ENCODE data around the gene B4GALNT4.
"Not testable (repeated sequence)": the region's sequence is repeated elsewhere in the genome, so short reads cannot be mapped to it uniquely, and the experiment has no call there.

Gene B4GALNT4

DNA sequence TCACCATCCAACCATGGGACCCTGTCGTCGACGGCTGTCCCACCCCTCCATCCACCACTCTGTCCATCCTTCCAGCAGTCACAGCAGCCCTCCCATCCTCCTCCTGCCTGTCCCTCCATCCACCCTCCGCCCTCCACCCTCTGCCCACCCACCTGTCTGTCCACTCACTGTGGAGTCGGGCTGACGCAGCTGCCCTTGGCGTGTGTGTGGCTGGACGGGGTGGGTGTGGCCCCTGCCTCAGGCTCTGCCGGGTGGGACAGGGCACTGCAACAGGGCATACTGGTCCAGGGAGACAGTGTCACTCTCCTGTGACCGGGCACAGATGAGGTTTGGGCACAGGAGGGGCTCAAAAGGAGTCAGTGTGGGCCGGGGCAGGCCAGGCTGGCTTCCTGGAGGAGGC is 26.6 kb downstream of the B4GALNT4 start:
- TF ChIP-seq, protein P1, sequence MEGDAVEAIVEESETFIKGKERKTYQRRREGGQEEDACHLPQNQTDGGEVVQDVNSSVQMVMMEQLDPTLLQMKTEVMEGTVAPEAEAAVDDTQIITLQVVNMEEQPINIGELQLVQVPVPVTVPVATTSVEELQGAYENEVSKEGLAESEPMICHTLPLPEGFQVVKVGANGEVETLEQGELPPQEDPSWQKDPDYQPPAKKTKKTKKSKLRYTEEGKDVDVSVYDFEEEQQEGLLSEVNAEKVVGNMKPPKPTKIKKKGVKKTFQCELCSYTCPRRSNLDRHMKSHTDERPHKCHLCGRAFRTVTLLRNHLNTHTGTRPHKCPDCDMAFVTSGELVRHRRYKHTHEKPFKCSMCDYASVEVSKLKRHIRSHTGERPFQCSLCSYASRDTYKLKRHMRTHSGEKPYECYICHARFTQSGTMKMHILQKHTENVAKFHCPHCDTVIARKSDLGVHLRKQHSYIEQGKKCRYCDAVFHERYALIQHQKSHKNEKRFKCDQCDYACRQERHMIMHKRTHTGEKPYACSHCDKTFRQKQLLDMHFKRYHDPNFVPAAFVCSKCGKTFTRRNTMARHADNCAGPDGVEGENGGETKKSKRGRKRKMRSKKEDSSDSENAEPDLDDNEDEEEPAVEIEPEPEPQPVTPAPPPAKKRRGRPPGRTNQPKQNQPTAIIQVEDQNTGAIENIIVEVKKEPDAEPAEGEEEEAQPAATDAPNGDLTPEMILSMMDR (IDR thresholded peaks at IDR 0.05): no peak
- no peak for TF ChIP-seq ZFX (IDR thresholded peaks at IDR 0.05; ENCODE audit: borderline replicate concordance)
- peak overlapping the region; percentile 91 for H3K27ac ChIP-seq

- TF ChIP-seq, protein P1 (IDR thresholded peaks at IDR 0.05): 0 out of 2 replicates have a peak, but pooled peaks have one; percentile 10
- TF ChIP-seq ZFX (IDR thresholded peaks at IDR 0.05; ENCODE audit: borderline replicate concordance): no peak
- no peak overlapping the region for H3K27ac ChIP-seq
Observed at GRCh38 chr11:396511-396947, 27.2 kb downstream of the B4GALNT4 start.

GRCh38 chr11:396948-397548 is 27.7 kb downstream of the B4GALNT4 start:
- no peak overlapping the region for H3K27ac ChIP-seq
- TF ChIP-seq, protein P1 (IDR thresholded peaks at IDR 0.05): no peak
- no peak for TF ChIP-seq ZFX (IDR thresholded peaks at IDR 0.05; ENCODE audit: borderline replicate concordance)

DNA sequence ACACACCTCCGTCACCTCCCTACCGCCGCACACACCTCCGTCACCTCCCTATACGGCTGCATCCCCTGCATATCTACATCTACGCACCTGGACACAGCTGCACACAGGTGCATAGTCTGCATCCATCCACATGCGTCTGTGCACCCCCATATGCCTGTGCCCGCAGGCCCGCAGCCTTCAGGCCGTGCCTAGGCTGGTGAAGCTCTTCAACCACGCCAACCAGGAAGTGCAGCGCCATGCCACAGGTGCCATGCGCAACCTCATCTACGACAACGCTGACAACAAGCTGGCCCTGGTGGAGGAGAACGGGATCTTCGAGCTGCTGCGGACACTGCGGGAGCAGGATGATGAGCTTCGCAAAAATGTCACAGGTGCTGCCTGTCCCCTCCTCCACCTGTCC is 29.5 kb downstream of the B4GALNT4 start:
- no peak overlapping the region for H3K27ac ChIP-seq

GRCh38 chr11:399731-400211 is 30.5 kb downstream of the B4GALNT4 start:
- TF ChIP-seq, protein P1 (IDR thresholded peaks at IDR 0.05): no peak
- TF ChIP-seq ZFX (IDR thresholded peaks at IDR 0.05; ENCODE audit: borderline replicate concordance): no peak
- H3K27ac ChIP-seq: no peak overlapping the region

More for the DNA sequence above, 29.5 kb downstream of the B4GALNT4 start:
- TF ChIP-seq ZFX (IDR thresholded peaks at IDR 0.05; ENCODE audit: borderline replicate concordance): no peak

- no peak overlapping the region for H3K27ac ChIP-seq
- TF ChIP-seq, protein P1 (IDR thresholded peaks at IDR 0.05): no peak
- no peak for TF ChIP-seq ZFX (IDR thresholded peaks at IDR 0.05; ENCODE audit: borderline replicate concordance)
Observed at GRCh38 chr11:400241-400689, 31.0 kb downstream of the B4GALNT4 start.

- H3K27ac ChIP-seq: not testable (repeated sequence)
Observed at GRCh38 chr11:401196-401595, 31.9 kb downstream of the B4GALNT4 start.

DNA sequence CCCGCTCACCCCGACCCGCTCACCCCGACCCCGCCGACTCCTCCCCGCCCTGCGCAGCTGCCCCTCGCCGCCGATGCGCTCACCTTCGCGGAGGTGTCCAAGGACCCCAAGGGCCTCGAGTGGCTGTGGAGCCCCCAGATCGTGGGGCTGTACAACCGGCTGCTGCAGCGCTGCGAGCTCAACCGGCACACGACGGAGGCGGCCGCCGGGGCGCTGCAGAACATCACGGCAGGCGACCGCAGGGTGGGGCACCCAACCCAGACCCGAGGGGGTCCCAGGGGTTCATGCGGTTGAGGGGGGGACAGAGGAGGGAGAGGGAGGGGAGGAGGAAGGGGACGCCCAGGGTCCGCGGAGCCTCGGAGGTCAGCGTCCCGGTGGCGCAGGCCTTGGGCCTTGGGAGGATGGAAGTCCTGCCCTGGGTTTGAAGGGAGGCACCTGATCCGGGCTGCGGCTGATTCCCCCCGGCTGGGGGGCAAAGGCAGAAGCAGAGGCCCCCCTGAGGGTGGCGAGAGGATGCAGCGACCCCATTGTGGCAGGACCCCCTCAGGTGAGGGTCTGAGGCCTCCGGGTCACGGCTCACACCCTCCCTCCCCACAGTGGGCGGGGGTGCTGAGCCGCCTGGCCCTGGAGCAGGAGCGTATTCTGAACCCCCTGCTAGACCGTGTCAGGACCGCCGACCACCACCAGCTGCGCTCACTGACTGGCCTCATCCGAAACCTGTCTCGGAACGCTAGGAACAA is 33.9 kb downstream of the B4GALNT4 start:
- no peak for TF ChIP-seq ZFX (IDR thresholded peaks at IDR 0.05; ENCODE audit: borderline replicate concordance)
- TF ChIP-seq, protein P1 (IDR thresholded peaks at IDR 0.05): no peak
- H3K27ac ChIP-seq: 0 out of 2 replicates have a peak overlapping the region, but pooled peaks have one; percentile 73
